ENCODE measurements around the gene RPS13.
A peak's percentile ranks its signal among the peaks of the same experiment; 100 is the strongest.
"Not testable (repeated sequence)": the region's sequence is repeated elsewhere in the genome, so short reads cannot be mapped to it uniquely, and the experiment has no call there.

RPS13 gene

DNA sequence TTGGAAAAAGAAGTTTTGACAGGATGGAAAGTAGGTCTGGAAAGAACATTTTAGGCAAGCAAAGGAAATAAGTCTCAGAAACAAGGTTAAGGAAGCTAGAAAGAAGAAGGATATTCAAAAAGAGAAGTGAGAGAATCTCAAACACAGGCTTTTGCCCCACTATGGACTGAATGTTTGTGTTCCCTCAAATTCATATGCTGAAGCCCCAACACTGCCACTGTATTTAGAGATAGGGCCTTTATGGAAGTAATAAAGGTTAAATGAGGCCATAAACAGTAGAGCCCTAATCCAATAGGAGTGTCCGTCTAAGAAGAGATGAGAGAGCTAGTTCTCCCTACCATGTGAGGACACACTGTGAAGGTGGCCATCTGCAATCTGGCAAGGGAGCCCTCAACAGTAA, 20.6 kb upstream of the RPS13 start:
- no peak overlapping the region for H3K9ac ChIP-seq (ENCODE audit: low read length)
- WGBS (ENCODE audit: extremely low coverage, insufficient coverage, insufficient read length): no CpG with 5 or more reads among the region's 1 CpG
- no peaks in the 10 kb centered on the region for H3K9me3 ChIP-seq (ENCODE audit: insufficient read depth, low read depth, low read length)
- H2BK5ac ChIP-seq (ENCODE audit: low read depth, low read length, poor library complexity): no peak overlapping the region
- no peak overlapping the region for H2AK5ac ChIP-seq (ENCODE audit: low read length)
- no peak overlapping the region for H4K91ac ChIP-seq (ENCODE audit: low read depth, low read length)
- H3K79me1 ChIP-seq (ENCODE audit: low read length): no peaks in the 10 kb centered on the region
- no peaks in the 10 kb centered on the region for H3K4me1 ChIP-seq (ENCODE audit: control insufficient read depth in 1 of 2, insufficient read depth in 2 of 2, low read length in 2 of 2)
- no peak overlapping the region for H2AFZ ChIP-seq (ENCODE audit: insufficient read depth, low read length, poor library complexity)
- DNase-seq: no peak
- H3K23ac ChIP-seq (ENCODE audit: low read length): no peak overlapping the region
- H3K27me3 ChIP-seq (ENCODE audit: insufficient read depth, low read length): no peaks in the 10 kb centered on the region
- peaks cover 38 to 42% of the 10 kb centered on the region in 2 experiments for H3K36me3 ChIP-seq (ENCODE audit: control insufficient read depth in 1 of 2, insufficient read depth in 2 of 2, low read length in 2 of 2)
- H3K79me2 ChIP-seq (ENCODE audit: control insufficient read depth, insufficient read depth, low read length, poor library complexity): no peaks in the 10 kb centered on the region
- no peak overlapping the region for H3K4me2 ChIP-seq (ENCODE audit: low read length)
- no peak overlapping the region for H3K4me3 ChIP-seq (ENCODE audit: low read depth, low read length)
- no peak overlapping the region for H2BK12ac ChIP-seq (ENCODE audit: low read length)
- no peak overlapping the region for H3K4ac ChIP-seq (ENCODE audit: low read depth, low read length)
- H4K8ac ChIP-seq (ENCODE audit: low read depth, low read length): no peak overlapping the region
- H3K27ac ChIP-seq (ENCODE audit: low read depth, low read length): no peak overlapping the region
- H2BK120ac ChIP-seq (ENCODE audit: insufficient read depth, low read length, poor library complexity): no peak overlapping the region
- no peak overlapping the region for H3K14ac ChIP-seq (ENCODE audit: low read length)
- H3K18ac ChIP-seq (ENCODE audit: low read length): no peak overlapping the region
- H4K12ac ChIP-seq (ENCODE audit: low read depth, low read length): no peak overlapping the region

DNA sequence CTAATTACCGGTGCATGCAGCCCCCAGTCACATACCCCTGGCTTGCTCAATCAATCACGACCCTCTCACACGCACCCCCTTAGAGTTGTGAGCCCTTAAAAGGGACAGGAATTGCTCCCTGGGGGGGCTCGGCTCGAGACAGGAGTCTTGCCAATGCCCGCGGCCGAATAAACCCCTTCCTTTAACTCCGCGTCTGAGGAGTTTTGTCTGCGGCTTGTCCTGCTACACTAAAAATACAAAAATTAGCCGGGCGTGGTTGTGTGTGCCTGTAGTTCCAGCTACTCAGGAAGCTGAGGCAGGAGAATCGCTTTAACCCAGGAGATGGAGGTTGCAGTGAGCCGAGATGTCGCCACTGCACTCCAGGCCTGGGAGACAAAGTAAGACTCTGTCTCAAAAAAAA, 8.5 kb upstream of the RPS13 start:
- WGBS (ENCODE audit: extremely low coverage, insufficient coverage, insufficient read length): no CpG with 5 or more reads among the region's 16 CpGs
- not testable (repeated sequence) for H2AK5ac ChIP-seq (ENCODE audit: low read length); H3K18ac ChIP-seq (ENCODE audit: low read length); H2BK5ac ChIP-seq (ENCODE audit: low read depth, low read length, poor library complexity); H3K14ac ChIP-seq (ENCODE audit: low read length); H3K9ac ChIP-seq (ENCODE audit: low read length); H4K12ac ChIP-seq (ENCODE audit: low read depth, low read length); H4K8ac ChIP-seq (ENCODE audit: low read depth, low read length); H3K27ac ChIP-seq (ENCODE audit: low read depth, low read length); H3K4ac ChIP-seq (ENCODE audit: low read depth, low read length); H4K91ac ChIP-seq (ENCODE audit: low read depth, low read length); H3K27me3 ChIP-seq (ENCODE audit: insufficient read depth, low read length); DNase-seq; H3K79me2 ChIP-seq (ENCODE audit: control insufficient read depth, insufficient read depth, low read length, poor library complexity); H3K9me3 ChIP-seq (ENCODE audit: insufficient read depth, low read depth, low read length); H3K79me1 ChIP-seq (ENCODE audit: low read length); H3K4me1 ChIP-seq (ENCODE audit: control insufficient read depth in 1 of 2, insufficient read depth in 2 of 2, low read length in 2 of 2); H2BK120ac ChIP-seq (ENCODE audit: insufficient read depth, low read length, poor library complexity); H2BK12ac ChIP-seq (ENCODE audit: low read length); H3K23ac ChIP-seq (ENCODE audit: low read length); H3K4me2 ChIP-seq (ENCODE audit: low read length); H3K4me3 ChIP-seq (ENCODE audit: low read depth, low read length); H2AFZ ChIP-seq (ENCODE audit: insufficient read depth, low read length, poor library complexity)
- H3K36me3 ChIP-seq (ENCODE audit: control insufficient read depth in 1 of 2, insufficient read depth in 2 of 2, low read length in 2 of 2): peaks cover 13 to 14% of the 10 kb centered on the region in 2 experiments

DNA sequence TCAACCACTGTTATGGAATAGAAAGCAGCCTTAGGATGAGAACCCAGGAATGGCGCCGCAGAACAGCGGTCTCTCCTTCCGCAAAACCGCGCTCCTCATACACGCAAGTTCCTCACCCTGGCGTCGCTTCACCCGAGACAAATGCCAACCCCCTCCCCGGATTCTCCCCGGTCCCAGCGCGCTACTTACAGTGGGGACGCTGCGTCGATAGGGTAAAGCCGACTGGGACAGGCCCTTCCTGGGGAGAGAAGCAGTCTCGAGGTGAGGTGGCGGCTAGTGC, 287 bp downstream of the RPS13 start:
- Histone ChIP-seq H3K4me3 (ENCODE audit: low read depth, low read length) (peak overlapping the region; percentile 96), H3K27ac (ENCODE audit: low read depth, low read length) (peak overlapping the region; percentile 45), H4K8ac (ENCODE audit: low read depth, low read length) (peak overlapping the region; percentile 89), H3K18ac (ENCODE audit: low read length) (peak overlapping the region; percentile 70), H3K23ac (ENCODE audit: low read length) (no peak overlapping the region), H2AFZ (ENCODE audit: insufficient read depth, low read length, poor library complexity) (peak overlapping the region; percentile 41), H3K79me2 (ENCODE audit: control insufficient read depth, insufficient read depth, low read length, poor library complexity) (peaks cover 11% of the 10 kb centered on the region), H2BK5ac (ENCODE audit: low read depth, low read length, poor library complexity) (peak overlapping the region; percentile 39), H3K79me1 (ENCODE audit: low read length) (peaks cover 8% of the 10 kb centered on the region), H3K9me3 (ENCODE audit: insufficient read depth, low read depth, low read length) (no peaks in the 10 kb centered on the region), H3K36me3 (ENCODE audit: control insufficient read depth in 1 of 2, insufficient read depth in 2 of 2, low read length in 2 of 2) (peaks cover 10 to 18% of the 10 kb centered on the region in 2 experiments), H3K27me3 (ENCODE audit: insufficient read depth, low read length) (no peaks in the 10 kb centered on the region), H2BK120ac (ENCODE audit: insufficient read depth, low read length, poor library complexity) (peak overlapping the region; percentile 57), H4K91ac (ENCODE audit: low read depth, low read length) (peak overlapping the region; percentile 91), H3K4ac (ENCODE audit: low read depth, low read length) (peak overlapping the region; percentile 94), H4K12ac (ENCODE audit: low read depth, low read length) (peak overlapping the region; percentile 74), H3K14ac (ENCODE audit: low read length) (peak overlapping the region; percentile 93), H3K9ac (ENCODE audit: low read length) (peak overlapping the region; percentile 94), H2BK12ac (ENCODE audit: low read length) (no peak overlapping the region), H2AK5ac (ENCODE audit: low read length) (peak overlapping the region; percentile 71), H3K4me1 (ENCODE audit: control insufficient read depth in 1 of 2, insufficient read depth in 2 of 2, low read length in 2 of 2) (peaks cover 4 to 6% of the 10 kb centered on the region in 2 experiments), H3K4me2 (ENCODE audit: low read length) (peak overlapping the region; percentile 89)
- no CpG with 5 or more reads among the region's 20 CpGs for WGBS (ENCODE audit: extremely low coverage, insufficient coverage, insufficient read length)
- peak in 1 of 2 donors; percentile 34 for DNase-seq

DNA sequence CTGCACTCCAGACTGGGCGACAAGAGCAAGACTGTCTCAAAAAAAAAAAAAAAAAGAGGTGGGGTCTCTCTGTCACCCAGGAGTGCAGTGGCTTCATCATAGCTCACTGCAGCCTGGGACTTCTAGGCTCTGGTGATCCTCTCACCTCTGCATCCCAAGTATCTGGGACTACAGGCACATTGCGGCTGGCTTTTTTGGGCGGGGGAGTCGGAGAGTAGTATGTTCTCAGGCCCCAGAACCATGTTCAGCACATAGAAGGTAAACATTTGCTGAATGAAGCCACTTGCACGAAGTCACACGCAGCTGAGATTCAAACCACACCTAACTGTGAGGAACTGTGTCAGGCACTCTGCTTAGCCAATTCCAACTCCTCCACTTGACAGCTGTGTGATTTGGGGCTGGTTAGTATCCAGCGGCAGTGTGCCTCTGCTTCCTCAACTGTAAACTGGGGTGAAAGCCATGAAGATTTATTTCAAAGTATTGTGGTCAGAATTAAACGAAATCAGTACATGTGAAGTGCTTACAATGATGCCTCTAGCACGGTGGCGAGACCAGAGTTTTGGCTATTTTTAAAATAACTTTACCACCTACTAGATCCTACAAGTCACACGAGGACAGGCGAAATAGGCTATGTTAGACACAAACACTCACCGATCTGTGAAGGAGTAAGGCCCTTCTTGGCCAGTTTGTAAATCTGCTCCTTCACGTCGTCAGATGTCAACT, 789 bp downstream of the RPS13 start:
- Histone ChIP-seq H3K4me2 (ENCODE audit: low read length) (peak overlapping the region; percentile 89), H3K36me3 (ENCODE audit: control insufficient read depth in 1 of 2, insufficient read depth in 2 of 2, low read length in 2 of 2) (peaks cover 10 to 18% of the 10 kb centered on the region in 2 experiments), H3K27me3 (ENCODE audit: insufficient read depth, low read length) (no peaks in the 10 kb centered on the region), H3K79me1 (ENCODE audit: low read length) (peaks cover 8% of the 10 kb centered on the region), H4K91ac (ENCODE audit: low read depth, low read length) (peak overlapping the region; percentile 91), H3K9ac (ENCODE audit: low read length) (peak overlapping the region; percentile 94), H3K4me1 (ENCODE audit: control insufficient read depth in 1 of 2, insufficient read depth in 2 of 2, low read length in 2 of 2) (peaks cover 4 to 6% of the 10 kb centered on the region in 2 experiments), H3K9me3 (ENCODE audit: insufficient read depth, low read depth, low read length) (no peaks in the 10 kb centered on the region), H2BK5ac (ENCODE audit: low read depth, low read length, poor library complexity) (no peak overlapping the region), H3K14ac (ENCODE audit: low read length) (no peak overlapping the region), H2AK5ac (ENCODE audit: low read length) (no peak overlapping the region), H2BK120ac (ENCODE audit: insufficient read depth, low read length, poor library complexity) (no peak overlapping the region), H3K79me2 (ENCODE audit: control insufficient read depth, insufficient read depth, low read length, poor library complexity) (peaks cover 11% of the 10 kb centered on the region), H4K8ac (ENCODE audit: low read depth, low read length) (peak overlapping the region; percentile 89), H3K4ac (ENCODE audit: low read depth, low read length) (peak overlapping the region; percentile 94), H2BK12ac (ENCODE audit: low read length) (no peak overlapping the region), H3K23ac (ENCODE audit: low read length) (no peak overlapping the region), H3K27ac (ENCODE audit: low read depth, low read length) (no peak overlapping the region), H4K12ac (ENCODE audit: low read depth, low read length) (no peak overlapping the region), H2AFZ (ENCODE audit: insufficient read depth, low read length, poor library complexity) (no peak overlapping the region), H3K4me3 (ENCODE audit: low read depth, low read length) (peak overlapping the region; percentile 96), H3K18ac (ENCODE audit: low read length) (peak overlapping the region; percentile 38)
- DNase-seq: peak in 1 of 2 donors; percentile 7
- no CpG with 5 or more reads among the region's 15 CpGs for WGBS (ENCODE audit: extremely low coverage, insufficient coverage, insufficient read length)
